HG03558 (cell line): ENCODE results near the gene IRAK3.

Experiments
- ATAC-seq: cut with Tn5 transposase; IDR thresholded peaks from one replicate; pipeline ENCODE4 v1.9.1; 2021; ENCODE audit warnings: moderate number of reproducible peaks; ENCODE audit not compliant: unreplicated experiment; ENCODE audit errors: extremely low read depth

Gene IRAK3

DNA sequence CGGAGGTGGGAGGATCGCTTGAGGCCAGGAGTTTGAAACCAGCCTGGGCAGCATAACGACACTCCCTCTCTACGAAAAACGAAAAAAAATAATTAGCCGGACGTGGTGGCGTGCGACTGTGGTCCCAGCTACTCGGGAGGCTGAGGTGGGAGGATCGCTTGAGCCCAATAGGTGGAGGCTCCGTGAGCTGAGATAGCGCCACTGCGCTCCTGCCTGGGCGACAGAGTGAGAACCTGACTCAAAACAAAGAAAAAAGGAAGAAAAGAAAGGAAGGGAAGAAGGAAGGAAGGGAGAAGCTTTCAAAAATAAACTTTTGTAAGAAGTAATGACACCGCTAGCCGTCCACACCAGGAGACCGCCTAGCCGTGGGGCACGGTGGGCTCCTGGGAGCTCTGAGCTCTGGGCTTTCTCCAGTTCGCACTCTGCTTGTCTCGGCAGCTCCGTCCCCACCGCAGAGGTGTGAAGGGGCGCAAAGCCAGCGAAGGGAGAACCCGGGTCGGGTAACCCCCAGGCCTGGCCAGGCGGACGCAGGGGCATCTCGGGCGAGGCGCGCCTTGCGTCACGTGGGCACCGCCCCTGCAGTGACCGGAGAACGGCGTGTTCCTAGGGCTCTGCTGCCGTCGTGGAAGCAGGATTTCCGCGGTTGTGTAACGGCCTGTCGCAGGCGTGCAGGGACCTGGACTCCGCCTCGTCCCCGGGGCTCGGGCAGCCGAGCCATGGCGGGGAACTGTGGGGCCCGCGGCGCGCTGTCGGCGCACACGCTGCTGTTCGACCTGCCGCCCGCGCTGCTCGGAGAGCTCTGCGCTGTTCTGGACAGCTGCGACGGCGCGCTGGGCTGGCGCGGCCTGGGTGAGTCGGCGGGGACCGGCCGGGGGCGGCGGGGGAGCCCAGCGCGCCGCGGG lies at the start of gene IRAK3:
IRAK3 (plus strand) TSS at position 631 of the 902 bp plus-strand sequence; CDS start at position 717, 86 bp downstream.
- peak; percentile 32 for ATAC-seq

- no peak for ATAC-seq
Observed at GRCh38 chr12:66139328-66139727, 49.7 kb upstream of the IRAK3 start.

- ATAC-seq: no peak
Observed at GRCh38 chr12:66140731-66141130, 48.3 kb upstream of the IRAK3 start.

DNA sequence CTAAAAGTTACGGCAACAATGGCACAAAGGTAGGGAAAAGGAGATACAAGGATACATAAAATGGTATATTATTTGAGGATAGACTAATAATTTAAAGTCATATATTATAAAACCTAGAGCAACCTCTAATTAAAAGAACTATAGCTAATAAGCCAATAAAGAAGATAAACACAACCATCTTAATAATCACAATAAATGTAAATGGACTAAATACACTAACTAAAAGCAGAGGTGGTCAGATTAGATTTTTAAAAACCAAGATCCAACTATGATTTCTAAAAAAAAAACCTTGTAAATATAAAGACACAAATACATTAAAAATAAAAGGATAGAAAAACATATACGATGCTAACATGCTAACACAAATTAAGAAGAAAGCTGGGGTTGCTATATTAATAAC lies 47.7 kb upstream of the IRAK3 start:
- ATAC-seq: no peak

DNA sequence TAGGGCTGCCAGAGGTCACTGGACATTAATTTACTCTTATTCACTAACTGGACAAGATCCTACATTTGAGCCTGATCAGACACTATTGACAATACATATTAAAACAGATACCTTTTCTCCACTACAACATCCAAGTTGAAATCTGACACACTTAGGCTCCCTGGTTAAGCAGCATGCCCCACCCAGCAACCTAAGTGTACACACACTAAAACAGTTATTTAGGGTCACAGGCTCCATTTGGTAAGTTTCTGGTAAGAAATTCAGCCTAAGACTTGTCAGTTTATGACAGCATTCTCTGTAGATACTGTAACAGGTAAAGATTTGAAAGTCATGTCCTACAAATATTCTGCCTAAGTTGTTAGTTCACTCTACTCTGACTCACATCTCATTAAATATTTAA lies 46.2 kb upstream of the IRAK3 start:
- ATAC-seq: no peak

GRCh38 chr12:66143868-66144267 lies 45.1 kb upstream of the IRAK3 start:
- ATAC-seq: no peak

DNA sequence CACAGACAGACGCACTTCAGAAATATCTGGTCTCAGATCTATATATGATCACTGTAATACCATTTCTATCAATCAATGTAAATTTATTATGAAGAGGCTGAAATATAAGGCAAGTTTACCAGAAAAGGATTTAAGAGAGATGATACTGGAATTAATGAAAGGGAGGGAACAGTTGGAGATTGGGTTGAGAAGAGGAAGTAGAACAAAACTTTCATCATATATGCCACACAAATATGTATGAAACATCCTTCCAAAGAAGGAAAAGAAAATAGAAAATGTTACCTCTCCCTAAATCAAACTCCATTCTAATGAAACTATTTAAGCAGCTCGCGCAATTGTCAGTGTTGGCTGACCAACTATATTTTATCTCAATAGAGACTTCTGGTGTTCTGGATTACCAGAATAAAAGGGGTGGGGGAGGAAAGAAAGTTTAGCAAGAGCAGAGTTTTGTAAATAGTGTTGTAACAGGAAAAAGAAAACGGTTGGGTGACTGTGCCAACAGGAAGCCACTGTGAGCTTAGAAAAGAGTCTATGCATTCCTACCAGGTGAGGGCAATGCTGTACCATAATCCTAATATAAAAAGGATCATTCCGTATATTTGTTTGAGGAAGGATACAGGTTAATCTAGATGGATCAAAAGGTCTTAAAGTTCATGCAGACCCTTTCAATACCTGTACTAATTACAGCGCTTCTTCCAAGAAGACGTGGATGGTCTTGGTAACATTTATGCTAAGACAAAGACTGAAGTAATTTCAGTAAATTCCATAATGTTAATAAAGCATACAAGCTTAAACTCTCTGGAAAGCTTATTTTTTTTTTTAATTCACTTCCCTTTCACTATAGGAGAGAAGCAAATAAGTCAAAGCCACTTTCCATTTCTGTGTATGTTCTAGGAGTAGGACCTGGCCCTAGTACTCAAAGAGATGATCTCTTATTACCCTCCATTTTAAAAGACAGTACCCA lies 43.9 kb upstream of the IRAK3 start:
- ATAC-seq: no peak

DNA sequence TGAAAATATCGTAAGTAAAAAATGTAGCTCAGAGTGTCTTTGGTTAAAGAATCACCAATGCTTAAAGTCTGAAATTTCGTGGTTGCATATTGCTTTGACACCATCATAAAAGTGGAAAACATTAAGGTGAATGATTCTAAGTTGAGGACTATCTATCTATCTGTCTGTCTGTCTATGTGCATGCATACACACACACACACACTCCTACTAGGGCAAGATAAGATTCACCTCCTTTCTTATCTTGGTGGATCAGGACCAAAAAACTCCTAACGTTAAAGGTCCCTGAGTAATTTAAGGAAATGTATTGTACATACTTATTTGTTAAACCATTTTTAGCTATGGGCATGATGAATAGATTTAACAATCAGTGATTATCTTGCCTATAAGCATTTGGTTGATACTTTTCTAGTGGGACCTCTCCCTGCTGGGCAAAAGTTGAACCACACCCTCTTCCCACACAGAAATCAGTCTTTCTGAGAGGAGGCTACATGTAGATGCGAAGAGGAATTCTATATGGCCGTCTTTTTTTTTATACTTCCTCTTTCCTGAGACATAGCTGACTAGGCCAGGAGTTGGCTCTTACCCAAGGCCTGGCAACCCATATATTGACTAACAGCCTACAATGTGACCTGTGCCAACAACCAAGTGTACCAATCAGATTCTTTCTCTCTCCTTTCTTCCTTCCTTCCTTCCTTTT lies 39.2 kb upstream of the IRAK3 start:
- no peak for ATAC-seq

DNA sequence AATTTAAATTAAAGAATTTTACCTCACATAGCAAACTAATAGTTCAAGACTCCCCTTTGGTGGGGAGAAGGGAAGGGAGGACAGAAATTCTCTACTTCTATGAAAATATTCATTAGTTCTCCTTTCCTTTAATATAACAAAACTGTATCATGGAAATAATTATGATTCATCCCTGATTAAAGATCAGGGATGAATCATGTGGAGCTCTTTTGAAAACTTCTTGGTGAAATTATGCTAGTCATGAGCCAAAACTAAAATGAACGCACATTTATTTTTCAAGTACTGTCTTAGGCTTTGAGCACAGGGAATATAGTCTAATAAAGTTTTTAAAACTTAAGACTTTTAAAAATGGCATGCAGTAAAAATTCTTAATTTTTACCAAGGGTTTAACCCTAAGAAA lies 36.3 kb upstream of the IRAK3 start:
- no peak for ATAC-seq

DNA sequence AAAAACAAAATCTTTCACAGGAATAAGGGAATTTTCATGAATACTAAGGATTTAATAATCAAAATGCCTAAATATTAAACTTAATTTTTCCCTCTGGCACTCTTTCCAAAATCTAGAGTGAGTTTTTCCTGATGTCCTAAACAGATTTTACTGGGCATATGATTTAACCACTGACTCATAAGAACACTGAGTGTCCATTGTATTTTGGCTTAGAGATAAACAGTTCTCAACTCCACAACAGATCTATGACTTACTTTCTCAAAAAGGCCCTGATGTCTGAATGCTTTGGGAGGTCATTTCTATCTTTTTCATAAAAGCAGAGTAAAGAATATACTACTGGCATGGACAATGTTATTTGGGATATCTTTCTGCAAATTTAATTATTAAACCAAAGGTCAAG lies 34.2 kb upstream of the IRAK3 start:
- ATAC-seq: no peak

GRCh38 chr12:66156654-66157053 lies 32.4 kb upstream of the IRAK3 start:
- no peak for ATAC-seq

DNA sequence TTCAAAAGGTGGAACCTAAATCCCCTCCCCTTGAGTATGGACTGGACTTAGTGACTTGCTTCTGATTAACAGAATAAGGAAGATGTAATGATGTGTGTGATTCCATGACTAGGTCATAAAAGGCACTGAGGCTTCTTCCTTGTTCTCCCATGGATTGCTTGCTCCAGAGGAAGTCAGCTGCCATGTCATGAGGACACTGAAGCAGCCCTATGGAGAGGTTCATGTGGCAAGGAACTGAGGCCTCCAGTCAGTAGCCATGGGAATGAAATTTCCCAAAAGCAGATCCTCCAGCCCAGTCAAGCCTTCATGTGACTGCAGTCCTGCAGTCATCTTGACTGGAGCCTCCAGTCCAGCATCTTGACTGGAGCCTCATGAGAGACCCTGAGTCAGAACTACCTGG lies 29.9 kb upstream of the IRAK3 start:
- ATAC-seq: no peak

GRCh38 chr12:66160704-66161103 lies 28.3 kb upstream of the IRAK3 start:
- ATAC-seq: no peak

DNA sequence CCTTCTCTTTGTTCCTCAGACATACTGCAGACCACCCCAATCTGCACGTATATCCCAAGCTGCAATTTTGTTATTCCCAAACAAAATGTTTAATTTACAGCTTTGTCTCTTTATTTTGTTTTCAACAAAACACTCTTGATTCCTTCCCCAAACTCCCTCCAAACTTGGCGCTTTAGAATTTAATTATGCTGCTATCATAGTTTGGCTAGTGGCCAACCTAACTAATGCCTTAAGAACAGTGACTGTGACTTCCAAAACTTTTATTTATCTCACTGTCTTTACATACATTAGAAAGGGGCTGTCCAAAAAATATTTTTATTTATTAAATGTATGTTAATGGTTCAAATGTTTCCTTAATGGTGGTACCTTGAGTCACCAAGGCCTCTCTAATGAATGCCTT lies 26.3 kb upstream of the IRAK3 start:
- no peak for ATAC-seq

GRCh38 chr12:66163289-66163688 lies 25.7 kb upstream of the IRAK3 start:
- ATAC-seq: no peak

DNA sequence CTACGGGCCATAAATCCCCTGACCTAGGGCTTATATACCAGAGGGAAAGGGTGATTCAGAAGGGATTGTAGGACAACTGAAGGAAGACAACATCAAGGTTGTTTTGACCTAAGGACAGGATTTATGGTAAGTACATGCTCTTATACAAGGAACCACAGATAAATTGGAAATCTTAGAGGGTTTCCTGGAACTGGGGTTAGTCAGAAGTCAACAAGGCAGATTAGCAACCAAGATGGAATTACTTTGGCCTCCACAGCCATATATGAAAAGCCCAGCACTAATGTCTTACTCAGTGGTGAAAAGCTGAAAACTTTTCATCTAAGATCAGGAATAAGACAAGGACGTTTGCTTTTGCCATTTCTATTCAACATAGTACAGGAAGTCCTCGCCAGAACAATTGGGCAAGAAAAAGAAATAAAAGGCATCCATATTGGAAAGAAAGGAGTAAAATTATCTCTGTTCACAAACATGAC lies 24.6 kb upstream of the IRAK3 start:
- no peak for ATAC-seq

DNA sequence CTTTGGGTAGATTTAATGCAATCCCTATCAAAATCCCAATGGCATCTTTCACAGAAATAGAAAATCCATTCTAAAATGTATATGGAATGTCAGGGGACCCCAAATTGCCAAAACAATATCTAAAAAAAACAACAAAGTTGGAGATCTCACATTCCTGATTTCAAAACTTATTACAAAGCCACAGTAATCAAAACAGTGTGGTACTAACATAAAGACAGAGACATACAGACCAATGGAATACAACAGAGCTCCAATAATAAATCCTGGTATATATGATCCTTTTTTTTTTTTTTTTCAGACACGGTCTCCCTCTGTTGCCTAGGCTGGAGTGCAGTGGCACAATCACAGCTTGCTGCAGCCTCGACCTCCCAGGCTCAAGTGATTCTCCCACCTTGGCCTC lies 23.9 kb upstream of the IRAK3 start:
- ATAC-seq: no peak

DNA sequence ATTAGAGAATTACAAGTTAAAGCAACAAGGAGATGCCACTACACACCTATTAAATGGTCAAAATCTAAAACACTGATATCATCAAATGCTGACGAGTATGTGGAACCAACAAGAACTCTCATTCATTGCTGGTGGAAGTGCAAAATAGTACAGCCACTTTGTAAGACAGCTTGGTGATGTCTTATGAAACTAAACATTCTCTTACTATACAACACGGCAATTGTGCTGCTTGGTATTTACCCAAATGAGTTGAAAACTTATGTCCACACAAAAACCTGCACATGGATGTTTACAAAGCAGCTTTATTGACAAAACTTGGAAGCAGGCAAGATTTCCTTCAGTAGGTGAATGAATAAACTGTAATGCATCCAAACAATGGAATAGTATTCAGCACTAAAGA lies 22.5 kb upstream of the IRAK3 start:
- no peak for ATAC-seq

DNA sequence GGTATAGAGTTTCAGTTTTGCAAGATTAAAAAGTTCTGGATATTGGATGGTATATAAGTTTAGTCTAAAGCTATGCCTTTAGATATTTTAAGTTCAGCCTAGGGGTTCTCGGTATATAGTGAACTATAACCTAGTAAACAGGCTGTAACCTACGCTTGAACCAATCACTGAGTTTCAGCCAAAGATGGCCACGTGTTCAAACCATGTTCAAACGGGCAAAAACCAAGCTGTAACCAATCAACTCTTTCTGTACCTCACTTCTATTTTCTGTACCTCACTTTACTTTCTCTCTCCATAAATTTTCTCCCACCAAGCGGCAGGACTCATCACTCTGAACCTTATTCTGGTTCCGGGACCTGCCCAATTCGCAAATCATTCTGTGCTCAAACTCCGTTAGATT lies 20.6 kb upstream of the IRAK3 start:
- ATAC-seq: no peak
